Upper lobe of left lung (tissue), 6 donors: Measurements from ENCODE around the gene XRCC1. TPM values are rescaled to one million over a fixed set of nuclear protein-coding genes. Genes with fewer than 3 reads are reported as not detected.

Experiments
- ATAC-seq, 2 donors: fragments of 200-7000 bp; cut with Tn5 transposase; one replicate each; pipeline ENCODE4 v1.9.1; 2022; ENCODE audit warnings: mild to moderate bottlenecking in 2 of 2, moderate library complexity in 2 of 2; ENCODE audit not compliant: low FRiP score in 2 of 2
- DNase-seq, 2 donors: peaks; one replicate each; pipeline ENCODE4 v3.0.0-alpha.2; 2019 to 2020
- H3K27ac ChIP-seq, 4 donors: fragments of 200-600 bp; sonication (generic); one replicate each; pipeline ENCODE4 v1.5.1; 2016 to 2019
- H3K27me3 ChIP-seq, 4 donors: fragments of 200-600 bp; sonication (generic); one replicate each; pipeline ENCODE4 v1.5.1; 2017 to 2019
- H3K36me3 ChIP-seq, 4 donors: fragments of 200-600 bp; sonication (generic); one replicate each; pipeline ENCODE4 v1.5.1; 2016 to 2019
- H3K4me1 ChIP-seq, 4 donors: fragments of 200-600 bp; sonication (generic); one replicate each; pipeline ENCODE4 v1.5.1; 2018 to 2019
- H3K4me3 ChIP-seq, 4 donors: fragments of 200-600 bp; sonication (generic); one replicate each; pipeline ENCODE4 v1.5.1; 2017 to 2019; ENCODE audit warnings: mild to moderate bottlenecking in 2 of 4, moderate library complexity in 1 of 4
- H3K9me3 ChIP-seq, 4 donors: fragments of 200-600 bp; sonication (generic); one replicate each; pipeline ENCODE4 v1.5.1; 2018 to 2019
- CTCF ChIP-seq, 6 experiments: fragments of 450-650 bp in 4 of 6; fragments of 200-600 bp in 2 of 6; sonication (generic) in 2 of 6; IDR thresholded peaks; one replicate each; pipeline ENCODE4 v1.5.1; 2016 to 2019; ENCODE audit warnings: antibody characterized with exemption in 6 of 6
- EP300 ChIP-seq, 4 donors: sonication (generic); formaldehyde crosslinking; IDR thresholded peaks; one replicate each; pipeline ENCODE4 v1.5.1; 2017; ENCODE audit warnings: antibody characterized with exemption in 4 of 4, control low read depth in 2 of 4
- POLR2A ChIP-seq, 4 donors: fragments of 450-650 bp; IDR thresholded peaks; one replicate each; pipeline ENCODE4 v1.5.1; 2016 to 2017; ENCODE audit warnings: antibody characterized with exemption in 4 of 4, mild to moderate bottlenecking in 2 of 4
- POLR2AphosphoS5 ChIP-seq, 2 donors: sonication (generic); formaldehyde crosslinking; IDR thresholded peaks; one replicate each; pipeline ENCODE4 v1.5.1; 2017; ENCODE audit warnings: antibody characterized with exemption in 2 of 2
- WGBS, 2 donors: methylation state at CpG; one replicate each; pipeline ENCODE4 v1.1.5; 2017 to 2018; 5-methylcytosine and 5-hydroxymethylcytosine counted together
- total RNA-seq, 6 donors: library from RNA; depleted of rRNA in 4 of 6; stranded (reverse); fragments of >200 nt in 4 of 6; gene quantifications; one replicate each; pipeline versions ENCODE4 v1.1.0 to v1.2.1, GENCODE V29; 2016 to 2021
- donor health status: DM: no; HTN: no; CAD: no; lungs with moderate emphysema.
- donor health status: DM: no; HTN: yes; CAD: no; lungs with severe emphysema.

The XRCC1 gene
- total RNA-seq, 6 donors from 2014 or later, result 24.2 to 30.1 (median 26.4) TPM

GRCh38 chr19:43495082-43495481, 80.2 kb downstream of the XRCC1 start:
- no peak for DNase-seq
- Histone ChIP-seq H3K9me3 (no peaks in the 10 kb centered on the region), H3K4me3 (no peak overlapping the region), H3K27me3 (no peaks in the 10 kb centered on the region), H3K4me1 (no peaks in the 10 kb centered on the region), H3K36me3 (peaks cover 0 to 39% (median 23%) of the 10 kb centered on the region in 4 donors), H3K27ac (no peak overlapping the region)
- ATAC-seq, result no peak
- WGBS, 2 donors, result 91 to 92% methylated on average over 8 of the region's 8 CpGs
- no peak for TF ChIP-seq POLR2A (IDR thresholded peaks at IDR 0.05)
- TF ChIP-seq CTCF (IDR thresholded peaks at IDR 0.05), result no peak
- TF ChIP-seq POLR2AphosphoS5 (IDR thresholded peaks at IDR 0.05), result no peak
- TF ChIP-seq EP300 (IDR thresholded peaks at IDR 0.05), result no peak

Other genes starting within 250 kb of the XRCC1 start
- 10 to 100 TPM in 3 of 6 donors, 1 to 10 TPM in 3; 5.8 to 38.8 (median 9.6) TPM for gene CD177, start 221.8 kb downstream of the XRCC1 start, total RNA-seq
- not detected for gene TEX101, start 160.6 kb downstream of the XRCC1 start, total RNA-seq
- 10 to 100 TPM in 1 of 6 donors, under 1 TPM in 4, not detected in 1; 0.29 to 13.6 (median 0.39) TPM for gene LYPD3, start 109.9 kb downstream of the XRCC1 start, total RNA-seq
- 10 to 100 TPM in 4 of 6 donors, 1 to 10 TPM in 2; 1.8 to 22.6 (median 13.8) TPM for gene PHLDB3, start 70.8 kb downstream of the XRCC1 start, total RNA-seq
- 10 to 100 TPM; 27.4 to 69.2 (median 41.4) TPM for gene ETHE1, start 48.3 kb downstream of the XRCC1 start, total RNA-seq
- gene ZNF575, start 42.3 kb downstream of the XRCC1 start, total RNA-seq, result 1 to 10 TPM in 4 of 6 donors, under 1 TPM in 1, not detected in 1; 0.76 to 4.4 (median 2.7) TPM
- 1 to 10 TPM; 1.8 to 9.4 (median 4.1) TPM for gene PINLYP, start 274 bp upstream of the XRCC1 start, total RNA-seq
- 10 to 100 TPM; 17.2 to 25.1 (median 23.2) TPM for gene IRGQ, start 20.6 kb upstream of the XRCC1 start, total RNA-seq
- 10 to 100 TPM in 3 of 6 donors, 1 to 10 TPM in 3; 3.1 to 15.6 (median 7.8) TPM for gene ZNF576, start 21.1 kb upstream of the XRCC1 start, total RNA-seq
- 1 to 10 TPM in 2 of 6 donors, under 1 TPM in 3, not detected in 1; 0.17 to 2.1 (median 0.30) TPM for gene SRRM5, start 36.6 kb upstream of the XRCC1 start, total RNA-seq
- 10 to 100 TPM; 10.5 to 37.0 (median 31.4) TPM for gene ZNF428, start 44.1 kb upstream of the XRCC1 start, total RNA-seq
- 1 to 10 TPM; 6.2 to 9.2 (median 7.8) TPM for gene CADM4, start 64.3 kb upstream of the XRCC1 start, total RNA-seq
- 100 to 1,000 TPM in 4 of 6 donors, 10 to 100 TPM in 2; 48.4 to 179 (median 104) TPM for gene PLAUR, start 94.6 kb upstream of the XRCC1 start, total RNA-seq
- not detected for gene IRGC, start 140.5 kb upstream of the XRCC1 start, total RNA-seq
- 100 to 1,000 TPM in 1 of 6 donors, 10 to 100 TPM in 5; 23.0 to 119 (median 52.9) TPM for gene SMG9, start 179.4 kb upstream of the XRCC1 start, total RNA-seq
- 10 to 100 TPM in 3 of 6 donors, 1 to 10 TPM in 3; 4.7 to 43.0 (median 10.4) TPM for gene KCNN4, start 205.4 kb upstream of the XRCC1 start, total RNA-seq
- 1 to 10 TPM; 2.7 to 9.9 (median 6.0) TPM for gene LYPD5, start 226.9 kb upstream of the XRCC1 start, total RNA-seq